Renal cortex interstitium (tissue), 11 donors: Measurements from ENCODE around the gene SRC. TPM values are rescaled to one million over a fixed set of nuclear protein-coding genes. Genes with fewer than 3 reads are reported as not detected.

Experiments
- DNase-seq, 11 donors: peaks; one replicate each; pipeline ENCODE4 v3.0.0-alpha.2; 2013; ENCODE audit warnings: low read depth in 9 of 11, low spot score in 4 of 11; ENCODE audit errors: extremely low read depth in 1 of 11
- polyA plus RNA-seq, 3 donors: library from polyadenylated mRNA; unstranded; fragments of 120-200 nt; gene quantifications; one replicate each; pipeline ENCODE4 v1.2.1, GENCODE V29; 2013; ENCODE audit not compliant: insufficient read length in 3 of 3

Gene SRC
- polyA plus RNA-seq, 3 donors: 47.6 to 70.5 (median 56.5) TPM

GRCh38 chr20:37372441-37372840, 26.5 kb downstream of the SRC start:
- DNase-seq: no peak

GRCh38 chr20:37373020-37373598, 27.2 kb downstream of the SRC start:
- no peak for DNase-seq

GRCh38 chr20:37375227-37375626, 29.3 kb downstream of the SRC start:
- no peak for DNase-seq

- no peak for DNase-seq
Measured at GRCh38 chr20:37376324-37376723, 30.4 kb downstream of the SRC start.

- no peak for DNase-seq
Measured at GRCh38 chr20:37376791-37377190, 30.9 kb downstream of the SRC start.

GRCh38 chr20:37377346-37378081, 31.6 kb downstream of the SRC start:
- DNase-seq: no peak

GRCh38 chr20:37378420-37378784, 32.5 kb downstream of the SRC start:
- DNase-seq: no peak

GRCh38 chr20:37378785-37379598, 33.1 kb downstream of the SRC start:
- DNase-seq: no peak

GRCh38 chr20:37379967-37380828, 34.3 kb downstream of the SRC start:
- no peak for DNase-seq

- no peak for DNase-seq
Measured at GRCh38 chr20:37380864-37381579, 35.1 kb downstream of the SRC start.

GRCh38 chr20:37381621-37382471, 35.9 kb downstream of the SRC start:
- no peak for DNase-seq

- DNase-seq: no peak
Measured at GRCh38 chr20:37382482-37383120, 36.7 kb downstream of the SRC start.

- DNase-seq: no peak
Measured at GRCh38 chr20:37383229-37383989, 37.5 kb downstream of the SRC start.

GRCh38 chr20:37384683-37385174, 38.8 kb downstream of the SRC start:
- DNase-seq: peak in 3 of 11 donors; percentile 19 to 52 (median 39)

GRCh38 chr20:37385176-37385575, 39.2 kb downstream of the SRC start:
- no peak for DNase-seq
